GM23248 (cell line): ENCODE results near the gene PGK2. TPM values are rescaled to one million over a fixed set of nuclear protein-coding genes. Genes with fewer than 3 reads are reported as not detected.
"Not testable (repeated sequence)": the region's sequence is repeated elsewhere in the genome, so short reads cannot be mapped to it uniquely, and the experiment has no call there.

Source experiments
- DNase-seq: peaks from one replicate; pipeline ENCODE4 v3.0.0-alpha.2; 2015
- H2AFZ ChIP-seq: fragments of 200-600 bp; sonication (generic); 2 replicates; pipeline ENCODE4 v1.6.1; 2016; ENCODE audit warnings: antibody characterized with exemption
- H3F3A ChIP-seq: fragments of 200-600 bp; sonication (generic); 2 replicates; pipeline ENCODE4 v1.6.1; 2016; ENCODE audit warnings: mild to moderate bottlenecking, antibody characterized with exemption, mixed run types; ENCODE audit not compliant: insufficient read depth
- H3K27ac ChIP-seq: fragments of 200-600 bp; sonication (generic); 2 replicates; pipeline ENCODE4 v1.5.1; 2016; ENCODE audit warnings: mild to moderate bottlenecking
- H3K27me3 ChIP-seq: fragments of 200-600 bp; sonication (generic); replicated peaks from 2 replicates; pipeline ENCODE4 v1.6.1; 2016; ENCODE audit warnings: mild to moderate bottlenecking; ENCODE audit not compliant: insufficient read depth
- H3K36me3 ChIP-seq: fragments of 200-600 bp; sonication (generic); 2 replicates; pipeline ENCODE4 v1.6.1; 2016; ENCODE audit warnings: low read depth, mild to moderate bottlenecking
- H3K4me1 ChIP-seq: fragments of 200-600 bp; sonication (generic); 2 replicates; pipeline ENCODE4 v1.6.1; 2016; ENCODE audit warnings: mild to moderate bottlenecking; ENCODE audit not compliant: insufficient read depth
- H3K4me2 ChIP-seq: fragments of 200-600 bp; sonication (generic); one replicate; pipeline ENCODE4 v1.6.1; 2016; ENCODE audit warnings: mild to moderate bottlenecking; ENCODE audit not compliant: unreplicated experiment
- H3K4me3 ChIP-seq: fragments of 200-600 bp; sonication (generic); 2 replicates; pipeline ENCODE4 v1.5.1; 2016; ENCODE audit warnings: mild to moderate bottlenecking
- H3K79me2 ChIP-seq: fragments of 200-600 bp; sonication (generic); 2 replicates; pipeline ENCODE4 v1.6.1; 2016; ENCODE audit warnings: mild to moderate bottlenecking; ENCODE audit not compliant: insufficient read depth
- H3K9ac ChIP-seq: fragments of 200-600 bp; sonication (generic); 2 replicates; pipeline ENCODE4 v1.6.1; 2016; ENCODE audit warnings: mild to moderate bottlenecking
- H3K9me2 ChIP-seq: fragments of 200-600 bp; sonication (generic); 2 replicates; pipeline ENCODE4 v1.6.1; 2016; ENCODE audit warnings: mixed run types, mild to moderate bottlenecking, moderate library complexity; ENCODE audit not compliant: insufficient read depth
- H3K9me3 ChIP-seq: fragments of 200-600 bp; sonication (generic); one replicate; pipeline ENCODE4 v1.6.1; 2017; ENCODE audit warnings: low read depth
- H4K20me1 ChIP-seq: fragments of 200-600 bp; sonication (generic); 2 replicates; pipeline ENCODE4 v1.6.0; 2016; ENCODE audit not compliant: insufficient read depth
- EZH2 ChIP-seq: fragments of 200-600 bp; sonication (generic); IDR thresholded peaks from 2 replicates; pipeline ENCODE4 v1.6.1; 2018; ENCODE audit warnings: antibody characterized with exemption, mild to moderate bottlenecking; ENCODE audit not compliant: insufficient read depth, poor library complexity, severe bottlenecking
- EZH2phosphoT487 ChIP-seq: fragments of 200-600 bp; sonication (generic); IDR thresholded peaks from 2 replicates; pipeline ENCODE4 v1.6.1; 2018; ENCODE audit warnings: antibody characterized with exemption, moderate library complexity, mild to moderate bottlenecking, low read depth; ENCODE audit not compliant: insufficient read depth
- WGBS, 2 experiments: methylation state at CpG; one replicate each; pipeline ENCODE4 v1.1.6; 2015 to 2017; ENCODE audit warnings: low lambda C conversion rate in 2 of 2, low coverage in 1 of 2; ENCODE audit errors: missing lambda C conversion rate in 2 of 2; 5-methylcytosine and 5-hydroxymethylcytosine counted together
- in situ Hi-C: fragments of 300-500 bp; cut with MboI; formaldehyde crosslinking; loops from 2 replicates; pipeline ENCODE4 v1.15.0; 2020
- polyA plus RNA-seq: library from polyadenylated mRNA; unstranded; fragments of >200 nt; fragmentation: Nextera tagmentation; extraction: Ambion mirVana; gene quantifications from 2 replicates; pipeline ENCODE4 v1.2.1, GENCODE V29; 2016
- total RNA-seq: library from RNA; depleted of rRNA; stranded (reverse); fragments of >200 nt; shearing (Covaris generic); gene quantifications from 2 replicates; pipeline ENCODE4 v1.2.3, GENCODE V29; 2014

PGK2 gene
- total and polyA plus RNA-seq, 2 experiments from 2014 or later, result not detected

DNA sequence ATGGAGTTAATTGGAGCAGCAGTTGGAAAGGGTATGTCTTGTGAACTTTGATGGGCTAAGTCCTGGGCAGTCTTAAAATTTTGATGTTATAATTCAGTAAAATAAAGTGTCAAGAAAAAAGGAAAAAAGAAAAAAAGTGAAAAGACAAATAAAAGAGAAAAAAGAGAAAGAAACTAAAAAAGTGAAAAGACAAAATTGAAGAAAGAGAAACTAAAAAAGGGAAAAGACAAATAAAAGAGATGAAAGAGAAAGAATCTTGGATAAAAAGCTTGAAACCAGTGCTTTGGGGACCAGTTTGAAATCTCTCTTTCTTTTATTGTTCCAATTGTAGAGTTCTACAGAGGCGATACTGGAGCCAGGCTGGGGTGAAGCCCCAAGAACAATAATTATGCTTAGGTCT is 12.0 kb upstream of the PGK2 start:
- no peak for DNase-seq
- no peaks in the 10 kb centered on the region for H3K79me2 ChIP-seq
- no peak overlapping the region for H3K4me3 ChIP-seq
- no peaks in the 10 kb centered on the region for H4K20me1 ChIP-seq
- in situ Hi-C loops, result no loop called here
- no peak overlapping the region for H3K4me2 ChIP-seq
- no peak overlapping the region for H3K9ac ChIP-seq
- TF ChIP-seq EZH2phosphoT487 (no peak), EZH2 (no peak)
- no peaks in the 10 kb centered on the region for H3K9me3 ChIP-seq
- H3F3A ChIP-seq, result no peaks in the 10 kb centered on the region
- H3K27me3 ChIP-seq, result no peaks in the 10 kb centered on the region
- H3K27ac ChIP-seq, result no peak overlapping the region
- H2AFZ ChIP-seq, result no peak overlapping the region
- H3K4me1 ChIP-seq, result no peaks in the 10 kb centered on the region
- H3K9me2 ChIP-seq, result no peaks in the 10 kb centered on the region
- H3K36me3 ChIP-seq, result no peaks in the 10 kb centered on the region
- 19 to 50% methylated on average over 1 of the region's 1 CpG for WGBS, 2 experiments

DNA sequence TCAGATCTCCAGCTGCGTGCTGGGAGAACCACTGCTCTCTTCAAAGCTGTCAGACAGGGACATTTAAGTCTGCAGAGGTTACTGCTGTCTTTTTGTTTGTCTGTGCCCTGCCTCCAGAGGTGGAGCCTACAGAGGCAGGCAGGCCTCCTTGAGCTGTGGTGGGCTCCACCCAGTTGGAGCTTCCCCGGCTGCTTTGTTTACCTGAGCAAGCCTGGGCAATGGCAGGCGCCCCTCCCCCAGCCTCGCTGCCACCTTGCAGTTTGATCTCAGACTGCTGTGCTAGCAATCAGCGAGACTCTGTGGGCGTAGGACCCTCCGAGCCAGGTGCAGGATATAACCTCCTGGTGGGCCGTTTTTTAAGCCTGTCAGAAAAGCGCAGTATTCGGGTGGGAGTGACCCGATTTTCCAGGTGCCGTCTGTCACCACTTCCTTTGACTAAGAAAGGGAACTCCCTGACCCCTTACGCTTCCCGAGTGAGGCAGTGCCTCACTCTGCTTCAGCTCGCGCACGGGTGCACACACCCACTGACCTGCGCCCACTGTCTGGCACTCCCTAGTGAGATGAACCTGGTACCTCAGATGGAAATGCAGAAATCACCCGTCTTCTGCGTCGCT is 9.9 kb upstream of the PGK2 start:
- H3K27ac ChIP-seq, H3K4me2 ChIP-seq, in situ Hi-C loops, DNase-seq, H3K9me2 ChIP-seq, H3K4me1 ChIP-seq, H3F3A ChIP-seq, H3K9me3 ChIP-seq, H3K79me2 ChIP-seq, H3K27me3 ChIP-seq, H3K9ac ChIP-seq, H3K4me3 ChIP-seq, H4K20me1 ChIP-seq, H3K36me3 ChIP-seq, H2AFZ ChIP-seq: not testable (repeated sequence)
- 47 to 54% methylated on average over 18 to 20 of the region's 21 CpGs for WGBS, 2 experiments

DNA sequence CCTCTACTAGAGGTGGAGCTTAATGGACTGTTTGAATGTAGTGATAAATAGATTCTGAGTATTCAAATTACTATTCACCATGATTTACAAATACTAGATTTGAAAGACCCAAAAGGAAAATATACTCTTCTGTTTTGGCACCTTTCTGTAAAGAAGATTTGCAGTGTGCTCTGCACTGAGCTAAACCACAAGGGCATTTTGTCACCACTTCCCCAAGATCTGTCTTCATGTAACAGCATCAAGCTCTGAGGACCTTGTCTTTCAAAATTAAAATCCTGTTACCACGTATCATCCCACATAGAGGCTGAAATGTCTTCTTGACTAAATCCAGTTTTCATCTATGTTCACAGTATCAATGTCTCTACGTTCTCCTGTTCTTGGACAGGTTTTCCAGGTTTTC is 3.3 kb upstream of the PGK2 start:
- TF ChIP-seq EZH2, result no peak
- TF ChIP-seq EZH2phosphoT487, result no peak
- WGBS, 2 experiments, result 18 to 31% methylated on average over 2 of the region's 2 CpGs
- Histone ChIP-seq H4K20me1 (no peaks in the 10 kb centered on the region), H3K9me2 (no peaks in the 10 kb centered on the region), H3K79me2 (no peaks in the 10 kb centered on the region), H3K9me3 (no peaks in the 10 kb centered on the region), H2AFZ (no peak overlapping the region), H3K27me3 (no peaks in the 10 kb centered on the region), H3K4me2 (no peak overlapping the region), H3K4me3 (no peak overlapping the region), H3K27ac (no peak overlapping the region), H3K36me3 (no peaks in the 10 kb centered on the region), H3F3A (no peaks in the 10 kb centered on the region), H3K9ac (no peak overlapping the region), H3K4me1 (no peaks in the 10 kb centered on the region)
- in situ Hi-C loops, result no loop called here
- no peak for DNase-seq

DNA sequence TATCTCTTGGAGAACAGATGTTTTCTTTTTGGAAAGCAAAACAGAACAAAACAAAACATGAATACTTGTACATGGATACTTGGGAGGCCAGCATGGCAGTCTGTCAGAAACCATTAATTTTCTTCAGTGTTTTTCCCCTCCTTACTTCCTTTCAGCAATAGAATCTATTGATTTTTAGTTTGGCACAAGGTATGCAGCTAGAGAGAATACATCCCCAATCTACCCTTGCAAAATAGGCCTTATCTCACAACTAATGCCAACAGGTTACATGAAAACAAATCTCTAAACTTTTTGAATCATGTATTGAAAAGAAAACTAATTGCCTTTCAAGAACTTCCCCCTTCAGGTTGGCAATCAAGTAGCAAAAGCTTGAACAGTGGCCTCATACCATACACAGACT is 2.8 kb downstream of the PGK2 start:
- Histone ChIP-seq H4K20me1 (no peaks in the 10 kb centered on the region), H3K4me1 (no peaks in the 10 kb centered on the region), H2AFZ (no peak overlapping the region), H3K9me3 (no peaks in the 10 kb centered on the region), H3K4me3 (no peak overlapping the region), H3K4me2 (no peak overlapping the region), H3K27ac (no peak overlapping the region), H3K36me3 (no peaks in the 10 kb centered on the region), H3K9ac (no peak overlapping the region), H3K79me2 (no peaks in the 10 kb centered on the region), H3F3A (no peaks in the 10 kb centered on the region), H3K9me2 (no peaks in the 10 kb centered on the region), H3K27me3 (no peaks in the 10 kb centered on the region)
- no peak for TF ChIP-seq EZH2
- TF ChIP-seq EZH2phosphoT487, result no peak
- DNase-seq, result no peak
- in situ Hi-C loops, result no loop called here

DNA sequence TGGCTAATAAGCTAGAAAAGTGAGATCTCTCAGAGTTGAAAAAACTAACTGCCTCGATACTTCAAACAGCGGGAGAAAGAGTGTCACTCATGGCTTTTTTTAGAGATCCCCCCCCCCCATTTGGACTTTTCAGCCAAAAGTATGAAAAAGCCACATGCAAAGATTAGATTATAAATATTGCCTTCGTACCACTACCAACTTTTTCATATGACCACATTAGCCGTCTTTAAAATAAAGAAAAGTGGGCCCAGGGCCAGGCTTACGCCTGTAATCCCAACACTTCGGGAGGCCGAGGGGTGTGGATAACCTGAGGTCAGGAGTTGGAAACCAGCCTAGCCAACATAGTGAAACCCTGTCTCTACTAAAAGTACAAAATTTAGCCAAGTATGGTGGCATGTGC is 4.4 kb downstream of the PGK2 start:
- Histone ChIP-seq H3K9me2 (no peaks in the 10 kb centered on the region), H3K36me3 (no peaks in the 10 kb centered on the region), H3K4me3 (no peak overlapping the region), H3K9ac (no peak overlapping the region), H4K20me1 (no peaks in the 10 kb centered on the region), H3K27ac (no peak overlapping the region), H3K27me3 (no peaks in the 10 kb centered on the region), H3F3A (no peaks in the 10 kb centered on the region), H3K4me1 (no peaks in the 10 kb centered on the region), H3K9me3 (no peaks in the 10 kb centered on the region), H3K4me2 (no peak overlapping the region), H2AFZ (no peak overlapping the region), H3K79me2 (no peaks in the 10 kb centered on the region)
- TF ChIP-seq EZH2phosphoT487 (no peak), EZH2 (no peak)
- DNase-seq, result no peak
- 38 to 55% methylated on average over 7 of the region's 7 CpGs for WGBS, 2 experiments
- in situ Hi-C loops, result no loop called here
